Breast epithelium (tissue), 3 donors: ENCODE measurements around the gene FKBP8.

Source experiments
- CTCF ChIP-seq, 3 donors: fragments of 450-650 bp; IDR thresholded peaks; one replicate each; pipeline ENCODE4 v1.5.1; 2016 to 2017; ENCODE audit warnings: antibody characterized with exemption in 3 of 3, mild to moderate bottlenecking in 3 of 3, moderate library complexity in 3 of 3
- POLR2A ChIP-seq: fragments of 450-650 bp; IDR thresholded peaks from one replicate; pipeline ENCODE4 v1.6.1; 2016; ENCODE audit warnings: antibody characterized with exemption, mild to moderate bottlenecking, moderate library complexity

- TF ChIP-seq CTCF (IDR thresholded peaks at IDR 0.05) (no peak), POLR2A (no peak)
Observed at GRCh38 chr19:18580311-18580710, 36.9 kb upstream of the FKBP8 start.
